K562 (cell line): ENCODE measurements around the gene COX18. TPM values are rescaled to one million over a fixed set of nuclear protein-coding genes. Genes with fewer than 3 reads are reported as not detected.
A peak's percentile ranks its signal among the peaks of the same experiment; 100 is the strongest.

Experiments used
- ATAC-seq: fragments of 200-7000 bp; cut with Tn5 transposase; 3 replicates; pipeline ENCODE4 v1.9.1; 2020; ENCODE audit warnings: moderate library complexity
- BruUV-seq: library from RNA; stranded (reverse); fragments of 400-500 nt; replicated peaks from 2 replicates; lab custom pipeline; 2021; lab: Mats Ljungman, UMichigan
- CTCF ChIA-PET: fragments of 300-600 bp; formaldehyde crosslinking; extraction: SDS; loops from one replicate; lab custom pipeline; 2021; ENCODE audit warnings: low intra/inter-chr PET ratio; lab: Yijun Ruan, JAX
- POLR2A ChIA-PET: fragments of 300-600, 350-650 bp; sonication (Branson Sonifier 250); formaldehyde crosslinking; extraction: SDS; loops from one replicate; lab custom pipeline; 2021; ENCODE audit warnings: antibody characterized with exemption, inconsistent platforms; lab: Yijun Ruan, JAX
- DNase-seq, 4 experiments: peaks; one replicate each; pipeline versions ENCODE4 v3.0.0 to v3.0.0-alpha.2; 2011 to 2018; ENCODE audit warnings: low spot score in 3 of 4, mixed read lengths in 3 of 4; ENCODE audit errors: extremely low read depth in 1 of 4
- FAIRE-seq: peaks from 2 replicates; lab custom pipeline; 2011; peaks lifted over from hg19 to GRCh38; lab: Jason Lieb, UNC
- H2AFZ ChIP-seq: 2 replicates; pipeline ENCODE4 v1.6.0; 2011; ENCODE audit warnings: low read depth, low read length, control low read depth, inconsistent platforms
- H3K27ac ChIP-seq: fragments of 200-600 bp; 3 replicates; pipeline ENCODE4 v1.8.0; 2011; ENCODE audit warnings: low read depth, mild to moderate bottlenecking, control low read depth, inconsistent platforms, low read length, moderate library complexity, mixed read lengths; ENCODE audit errors: extremely low read depth
- H3K27me3 ChIP-seq, 2 experiments: fragments of 300-600 bp in 1 of 2; 2 replicates in 1 of 2; 3 replicates in 1 of 2; pipeline versions ENCODE4 v1.6.0 to v1.8.0; 2011; ENCODE audit warnings: inconsistent platforms in 2 of 2, low read length in 2 of 2, mild to moderate bottlenecking in 1 of 2, mixed read lengths in 1 of 2, moderate library complexity in 1 of 2; ENCODE audit not compliant: control insufficient read depth in 2 of 2, insufficient read depth in 2 of 2
- H3K36me3 ChIP-seq: fragments of 300-600 bp; 3 replicates; pipeline ENCODE4 v1.8.0; 2011; ENCODE audit warnings: mild to moderate bottlenecking, low read length, inconsistent platforms; ENCODE audit not compliant: control insufficient read depth, insufficient read depth
- H3K4me1 ChIP-seq, 2 experiments: fragments of 200-600 bp in 1 of 2; replicated peaks in 1 of 2; 2 replicates in 1 of 2; 3 replicates in 1 of 2; pipeline versions ENCODE4 v1.5.1 to v1.8.0; 2011; ENCODE audit warnings: inconsistent platforms in 2 of 2, low read length in 2 of 2, mild to moderate bottlenecking in 1 of 2, mixed read lengths in 1 of 2, moderate library complexity in 1 of 2; ENCODE audit not compliant: control insufficient read depth in 2 of 2, insufficient read depth in 2 of 2
- H3K4me2 ChIP-seq: 2 replicates; pipeline ENCODE4 v1.6.1; 2011; ENCODE audit warnings: low read length, control low read depth, inconsistent platforms, mixed read lengths; ENCODE audit not compliant: insufficient read depth
- H3K4me3 ChIP-seq: fragments of 200-600 bp; sonication (generic), shearing (Covaris generic); 2 replicates; pipeline ENCODE4 v1.5.1; 2016; ENCODE audit warnings: control low read depth, inconsistent platforms
- H3K79me2 ChIP-seq: fragments of 200-600 bp; 3 replicates; pipeline ENCODE4 v1.8.0; 2011; ENCODE audit warnings: low read length, inconsistent platforms; ENCODE audit not compliant: control insufficient read depth, insufficient read depth
- H3K9ac ChIP-seq, 2 experiments: 2 replicates each; pipeline versions ENCODE4 v1.6.0 to v1.6.1; 2011; ENCODE audit warnings: low read depth in 2 of 2, low read length in 2 of 2, control low read depth in 1 of 2, inconsistent platforms in 1 of 2, mild to moderate bottlenecking in 1 of 2, mixed read lengths in 1 of 2; ENCODE audit not compliant: insufficient read depth in 1 of 2
- H3K9me1 ChIP-seq: one replicate; pipeline ENCODE4 v1.6.0; 2011; ENCODE audit warnings: inconsistent platforms, mild to moderate bottlenecking, low read length, moderate library complexity; ENCODE audit not compliant: control insufficient read depth, insufficient read depth
- H3K9me3 ChIP-seq: replicated peaks from 2 replicates; pipeline ENCODE4 v1.5.1; 2011; ENCODE audit warnings: low read depth, low read length, inconsistent platforms; ENCODE audit not compliant: control insufficient read depth, insufficient read depth
- H4K20me1 ChIP-seq: replicated peaks from 2 replicates; pipeline ENCODE4 v1.6.1; 2011; ENCODE audit warnings: low read length, inconsistent platforms, mixed read lengths; ENCODE audit not compliant: control insufficient read depth, insufficient read depth
- CXXC5 ChIP-seq: fragments of 250-450 bp; sonication (Bioruptor Pico); IDR thresholded peaks from 2 replicates; pipeline ENCODE4 v1.8.0; 2022; ENCODE audit warnings: inconsistent platforms, mild to moderate bottlenecking, moderate library complexity
- RAD21 ChIP-seq, 2 experiments: fragments of 250-450 bp in 1 of 2; fragments of 450-650 bp in 1 of 2; sonication (Bioruptor Pico) in 1 of 2; formaldehyde crosslinking in 1 of 2; IDR thresholded peaks in 1 of 2; conservative IDR thresholded peaks in 1 of 2; 2 replicates each; pipeline versions ENCODE4 v1.4.0 to v1.8.0; 2020 to 2022; ENCODE audit warnings: mild to moderate bottlenecking in 2 of 2, moderate library complexity in 1 of 2
- WGBS: fragments of 100-300 bp; shearing (Covaris generic); methylation state at CpG from one replicate; pipeline ENCODE4 v1.1.6; 2016; ENCODE audit warnings: low coverage, mixed read lengths; ENCODE audit not compliant: insufficient coverage; ENCODE audit errors: missing lambda C conversion rate; 5-methylcytosine and 5-hydroxymethylcytosine counted together
- in situ Hi-C: fragments of 300-500 bp; cut with MboI; formaldehyde crosslinking; loops from 4 replicates; pipeline ENCODE4 v1.15.0; 2018; ENCODE audit warnings: inconsistent platforms, mixed read lengths
- intact Hi-C: fragments of 100-400 bp; cut with micrococcal nuclease; formaldehyde crosslinking; loops from 2 replicates; pipeline ENCODE4 v1.14.2; 2022
- polyA plus RNA-seq, 8 experiments: library from polyadenylated mRNA; depleted of rRNA in 4 of 8; stranded (reverse) in 5 of 8; unstranded in 3 of 8; fragments of >200 nt; fragmentation: Nextera tagmentation in 2 of 8; fragmentation: Illumina TruSeq in 1 of 8; extraction: Ambion mirVana in 2 of 8; extraction: Trizol in 1 of 8; gene quantifications; 2 replicates each; pipeline versions ENCODE4 v1.2.1 to v1.2.3, GENCODE V29; 2011 to 2014; ENCODE audit warnings: inconsistent platforms in 1 of 8, missing spikeins in 1 of 8
- total RNA-seq, 7 experiments: library from RNA; depleted of rRNA in 6 of 7; stranded (reverse); fragments of >200 nt in 6 of 7; fragmentation: Illumina TruSeq in 2 of 7; extraction: Trizol in 2 of 7; gene quantifications; 2 replicates each; pipeline versions ENCODE4 v1.2.1 to v1.2.3, GENCODE V29; 2011 to 2021; ENCODE audit warnings: low replicate concordance in 1 of 7
- TF ChIP-seq, protein P1 (sequence below): fragments of 450-650 bp; formaldehyde crosslinking; IDR thresholded peaks from 2 replicates; pipeline ENCODE4 v1.4.0; 2022; ENCODE audit warnings: mild to moderate bottlenecking, moderate library complexity
- TF ChIP-seq, protein P2 (sequence below), 2 experiments: fragments of 450-650 bp; formaldehyde crosslinking in 1 of 2; IDR thresholded peaks; 2 replicates each; pipeline versions ENCODE4 v1.4.0 to v1.6.1; 2014 to 2020; ENCODE audit warnings: mild to moderate bottlenecking in 2 of 2, borderline replicate concordance in 1 of 2, low read depth in 1 of 2
- TF ChIP-seq, protein P3 (sequence below): fragments of 200-800 bp; sonication (Bioruptor generic); IDR thresholded peaks from 2 replicates; pipeline ENCODE4 v1.6.1; 2016; ENCODE audit warnings: missing genetic modification characterization, missing compliant biosample characterization

COX18 gene
- total and polyA plus RNA-seq, 9 of the 15 experiments (the other 6 are each of a cell fraction or from before 2014, with no cell fraction given) = 7.0 to 21.3 (median 14.7) TPM

DNA sequence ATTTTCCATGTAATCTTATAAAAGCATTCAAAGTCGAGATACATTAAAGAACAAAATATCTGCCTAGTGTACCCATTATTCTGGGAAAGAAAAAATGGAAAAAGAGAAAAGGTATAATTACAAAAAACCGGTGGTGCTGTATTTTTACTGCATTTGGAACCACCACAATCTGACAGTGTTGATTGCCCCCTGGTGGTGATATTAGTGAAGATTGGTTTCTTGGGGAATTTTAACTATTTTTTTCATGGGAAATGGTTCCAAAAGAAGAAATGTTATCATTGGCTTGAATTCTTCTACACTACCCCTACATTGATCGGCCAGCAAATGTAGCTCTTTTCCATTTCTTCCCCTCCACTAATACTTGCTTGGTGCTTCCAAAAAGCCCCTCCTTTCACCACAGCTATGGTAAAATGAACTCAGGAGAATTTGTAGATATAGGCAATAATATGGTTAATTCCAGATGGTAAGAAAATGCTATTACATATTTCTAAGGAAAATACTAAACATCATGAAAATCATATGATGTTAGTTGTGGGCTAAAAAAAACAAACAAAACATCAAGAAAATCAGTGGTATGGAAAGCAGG is 50.0 kb downstream of the COX18 start:
- BruUV-seq = no TSS peak
- intact Hi-C loops = loop anchor here (1.0 to 10.0 kb wide), 6 partner anchors 235 to 1275 kb away; partner anchors contain the start of gene ANKRD17
- no peaks in the 10 kb centered on the region for H3K4me1 ChIP-seq
- peaks cover 0 to 10% of the 10 kb centered on the region in 2 experiments; a peak in 1 of 5 replicates for H3K27me3 ChIP-seq
- H3K9ac ChIP-seq = no peak overlapping the region
- no peak overlapping the region for H3K4me3 ChIP-seq
- H2AFZ ChIP-seq = no peak overlapping the region
- CTCF ChIA-PET = interaction anchor here (0.7 to 2.1 kb wide), 7 partner anchors 317 to 1287 kb away, joined by 3 to 18 read pairs (median 4); no protein-coding TSS in a partner anchor
- no peaks in the 10 kb centered on the region for H3K36me3 ChIP-seq
- H3K9me3 ChIP-seq = no peaks in the 10 kb centered on the region
- FAIRE-seq (peak; percentile 57), ATAC-seq (peak; percentile 67), DNase-seq (peak; percentile 22 to 64 (median 32))
- POLR2A ChIA-PET = no interaction called here
- in situ Hi-C loops = loop anchor here (10.0 to 25.0 kb wide), 2 partner anchors 705 to 1282 kb away; no protein-coding TSS in a partner anchor
- H3K4me2 ChIP-seq = no peak overlapping the region
- H3K9me1 ChIP-seq = no peaks in the 10 kb centered on the region
- H4K20me1 ChIP-seq = no peaks in the 10 kb centered on the region
- H3K79me2 ChIP-seq = no peaks in the 10 kb centered on the region
- H3K27ac ChIP-seq = no peak overlapping the region
- WGBS = 0% methylated on average over 3 of the region's 3 CpGs
- TF ChIP-seq, protein P1, sequence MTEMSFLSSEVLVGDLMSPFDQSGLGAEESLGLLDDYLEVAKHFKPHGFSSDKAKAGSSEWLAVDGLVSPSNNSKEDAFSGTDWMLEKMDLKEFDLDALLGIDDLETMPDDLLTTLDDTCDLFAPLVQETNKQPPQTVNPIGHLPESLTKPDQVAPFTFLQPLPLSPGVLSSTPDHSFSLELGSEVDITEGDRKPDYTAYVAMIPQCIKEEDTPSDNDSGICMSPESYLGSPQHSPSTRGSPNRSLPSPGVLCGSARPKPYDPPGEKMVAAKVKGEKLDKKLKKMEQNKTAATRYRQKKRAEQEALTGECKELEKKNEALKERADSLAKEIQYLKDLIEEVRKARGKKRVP (CRISPR knock-in tag) = no peak
- TF ChIP-seq, protein P2, sequence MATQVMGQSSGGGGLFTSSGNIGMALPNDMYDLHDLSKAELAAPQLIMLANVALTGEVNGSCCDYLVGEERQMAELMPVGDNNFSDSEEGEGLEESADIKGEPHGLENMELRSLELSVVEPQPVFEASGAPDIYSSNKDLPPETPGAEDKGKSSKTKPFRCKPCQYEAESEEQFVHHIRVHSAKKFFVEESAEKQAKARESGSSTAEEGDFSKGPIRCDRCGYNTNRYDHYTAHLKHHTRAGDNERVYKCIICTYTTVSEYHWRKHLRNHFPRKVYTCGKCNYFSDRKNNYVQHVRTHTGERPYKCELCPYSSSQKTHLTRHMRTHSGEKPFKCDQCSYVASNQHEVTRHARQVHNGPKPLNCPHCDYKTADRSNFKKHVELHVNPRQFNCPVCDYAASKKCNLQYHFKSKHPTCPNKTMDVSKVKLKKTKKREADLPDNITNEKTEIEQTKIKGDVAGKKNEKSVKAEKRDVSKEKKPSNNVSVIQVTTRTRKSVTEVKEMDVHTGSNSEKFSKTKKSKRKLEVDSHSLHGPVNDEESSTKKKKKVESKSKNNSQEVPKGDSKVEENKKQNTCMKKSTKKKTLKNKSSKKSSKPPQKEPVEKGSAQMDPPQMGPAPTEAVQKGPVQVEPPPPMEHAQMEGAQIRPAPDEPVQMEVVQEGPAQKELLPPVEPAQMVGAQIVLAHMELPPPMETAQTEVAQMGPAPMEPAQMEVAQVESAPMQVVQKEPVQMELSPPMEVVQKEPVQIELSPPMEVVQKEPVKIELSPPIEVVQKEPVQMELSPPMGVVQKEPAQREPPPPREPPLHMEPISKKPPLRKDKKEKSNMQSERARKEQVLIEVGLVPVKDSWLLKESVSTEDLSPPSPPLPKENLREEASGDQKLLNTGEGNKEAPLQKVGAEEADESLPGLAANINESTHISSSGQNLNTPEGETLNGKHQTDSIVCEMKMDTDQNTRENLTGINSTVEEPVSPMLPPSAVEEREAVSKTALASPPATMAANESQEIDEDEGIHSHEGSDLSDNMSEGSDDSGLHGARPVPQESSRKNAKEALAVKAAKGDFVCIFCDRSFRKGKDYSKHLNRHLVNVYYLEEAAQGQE (IDR thresholded peaks at IDR 0.05; ENCODE audit: borderline replicate concordance) = peak; percentile 68; the same call in 1 of the 2 replicates
- TF ChIP-seq, protein P2 (CRISPR knock-in tag; IDR thresholded peaks at IDR 0.05; ENCODE audit: low read depth) = no peak
- TF ChIP-seq CXXC5 (CRISPR knock-in tag) = no peak
- TF ChIP-seq RAD21 (CRISPR knock-in tag; conservative IDR thresholded peaks at IDR 0.05 in 1 of 2, IDR thresholded peaks at IDR 0.05 in 1 of 2) = peak; percentile 86 to 87
- TF ChIP-seq, protein P3, sequence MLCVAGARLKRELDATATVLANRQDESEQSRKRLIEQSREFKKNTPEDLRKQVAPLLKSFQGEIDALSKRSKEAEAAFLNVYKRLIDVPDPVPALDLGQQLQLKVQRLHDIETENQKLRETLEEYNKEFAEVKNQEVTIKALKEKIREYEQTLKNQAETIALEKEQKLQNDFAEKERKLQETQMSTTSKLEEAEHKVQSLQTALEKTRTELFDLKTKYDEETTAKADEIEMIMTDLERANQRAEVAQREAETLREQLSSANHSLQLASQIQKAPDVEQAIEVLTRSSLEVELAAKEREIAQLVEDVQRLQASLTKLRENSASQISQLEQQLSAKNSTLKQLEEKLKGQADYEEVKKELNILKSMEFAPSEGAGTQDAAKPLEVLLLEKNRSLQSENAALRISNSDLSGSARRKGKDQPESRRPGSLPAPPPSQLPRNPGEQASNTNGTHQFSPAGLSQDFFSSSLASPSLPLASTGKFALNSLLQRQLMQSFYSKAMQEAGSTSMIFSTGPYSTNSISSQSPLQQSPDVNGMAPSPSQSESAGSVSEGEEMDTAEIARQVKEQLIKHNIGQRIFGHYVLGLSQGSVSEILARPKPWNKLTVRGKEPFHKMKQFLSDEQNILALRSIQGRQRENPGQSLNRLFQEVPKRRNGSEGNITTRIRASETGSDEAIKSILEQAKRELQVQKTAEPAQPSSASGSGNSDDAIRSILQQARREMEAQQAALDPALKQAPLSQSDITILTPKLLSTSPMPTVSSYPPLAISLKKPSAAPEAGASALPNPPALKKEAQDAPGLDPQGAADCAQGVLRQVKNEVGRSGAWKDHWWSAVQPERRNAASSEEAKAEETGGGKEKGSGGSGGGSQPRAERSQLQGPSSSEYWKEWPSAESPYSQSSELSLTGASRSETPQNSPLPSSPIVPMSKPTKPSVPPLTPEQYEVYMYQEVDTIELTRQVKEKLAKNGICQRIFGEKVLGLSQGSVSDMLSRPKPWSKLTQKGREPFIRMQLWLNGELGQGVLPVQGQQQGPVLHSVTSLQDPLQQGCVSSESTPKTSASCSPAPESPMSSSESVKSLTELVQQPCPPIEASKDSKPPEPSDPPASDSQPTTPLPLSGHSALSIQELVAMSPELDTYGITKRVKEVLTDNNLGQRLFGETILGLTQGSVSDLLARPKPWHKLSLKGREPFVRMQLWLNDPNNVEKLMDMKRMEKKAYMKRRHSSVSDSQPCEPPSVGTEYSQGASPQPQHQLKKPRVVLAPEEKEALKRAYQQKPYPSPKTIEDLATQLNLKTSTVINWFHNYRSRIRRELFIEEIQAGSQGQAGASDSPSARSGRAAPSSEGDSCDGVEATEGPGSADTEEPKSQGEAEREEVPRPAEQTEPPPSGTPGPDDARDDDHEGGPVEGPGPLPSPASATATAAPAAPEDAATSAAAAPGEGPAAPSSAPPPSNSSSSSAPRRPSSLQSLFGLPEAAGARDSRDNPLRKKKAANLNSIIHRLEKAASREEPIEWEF (CRISPR knock-in tag) = no peak
